SK-N-MC (cell line): Measurements from ENCODE around the gene CD46.

Source experiments
- DNase-seq: peaks from one replicate; pipeline ENCODE4 v3.0.0-alpha.2; 2011; ENCODE audit warnings: low read depth, low spot score
- H3K27ac ChIP-seq: fragments of 200-600 bp; sonication (generic); 2 replicates; pipeline ENCODE4 v1.5.1; 2016; ENCODE audit warnings: mixed run types
- H3K36me3 ChIP-seq: fragments of 200-600 bp; sonication (generic); 2 replicates; pipeline ENCODE4 v1.6.1; 2017; ENCODE audit warnings: antibody characterized with exemption, low read length, mixed read lengths; ENCODE audit not compliant: insufficient read depth
- H3K4me3 ChIP-seq: fragments of 200-600 bp; sonication (generic); 2 replicates; pipeline ENCODE4 v1.5.1; 2016
- H3K9ac ChIP-seq: fragments of 200-600 bp; sonication (generic); 2 replicates; pipeline ENCODE4 v1.8.0; 2017; ENCODE audit warnings: mixed run types, mixed read lengths; ENCODE audit not compliant: insufficient read length
- H3K9me3 ChIP-seq: fragments of 200-600 bp; sonication (generic); 2 replicates; pipeline ENCODE4 v1.6.1; 2017; ENCODE audit warnings: low read depth, mild to moderate bottlenecking, antibody characterized with exemption, low read length, moderate library complexity, mixed read lengths
- EZH2 ChIP-seq: fragments of 200-600 bp; sonication (generic); IDR thresholded peaks from one replicate; pipeline ENCODE4 v1.6.1; 2017; ENCODE audit warnings: antibody characterized with exemption
- FOXP2 ChIP-seq: optimal IDR thresholded peaks from 2 replicates; pipeline ENCODE3; 2011; ENCODE audit warnings: mild to moderate bottlenecking, moderate library complexity; ENCODE audit not compliant: insufficient read depth; ENCODE audit errors: extremely low read length, control extremely low read depth
- POLR2AphosphoS5 ChIP-seq: IDR thresholded peaks from 2 replicates; pipeline ENCODE4 v1.6.1; 2012; ENCODE audit warnings: mild to moderate bottlenecking, low read depth, low read length, borderline replicate concordance

The CD46 gene

GRCh38 chr1:207822602-207823451, 71.0 kb downstream of the CD46 start:
- Histone ChIP-seq H3K9me3 (no peaks in the 10 kb centered on the region), H3K9ac (no peak overlapping the region), H3K4me3 (no peak overlapping the region), H3K27ac (no peak overlapping the region), H3K36me3 (no peaks in the 10 kb centered on the region)
- DNase-seq = no peak
- TF ChIP-seq POLR2AphosphoS5 = no peak
- TF ChIP-seq FOXP2 = no peak
- no peak for TF ChIP-seq EZH2

GRCh38 chr1:207823531-207823879, 71.7 kb downstream of the CD46 start:
- H3K36me3 ChIP-seq = no peaks in the 10 kb centered on the region
- TF ChIP-seq FOXP2 (no peak), POLR2AphosphoS5 (no peak), EZH2 (no peak)
- H3K9me3 ChIP-seq = no peaks in the 10 kb centered on the region
- no peak overlapping the region for H3K4me3 ChIP-seq
- no peak for DNase-seq
- H3K9ac ChIP-seq = no peak overlapping the region
- H3K27ac ChIP-seq = no peak overlapping the region

GRCh38 chr1:207823880-207824566, 72.2 kb downstream of the CD46 start:
- Histone ChIP-seq H3K36me3 (no peaks in the 10 kb centered on the region), H3K27ac (no peak overlapping the region), H3K9ac (no peak overlapping the region), H3K9me3 (no peaks in the 10 kb centered on the region), H3K4me3 (no peak overlapping the region)
- TF ChIP-seq FOXP2 (no peak), EZH2 (no peak), POLR2AphosphoS5 (no peak)
- no peak for DNase-seq

GRCh38 chr1:207824691-207825408, 73.0 kb downstream of the CD46 start:
- no peak overlapping the region for H3K4me3 ChIP-seq
- H3K27ac ChIP-seq = no peak overlapping the region
- H3K9ac ChIP-seq = no peak overlapping the region
- no peak for DNase-seq
- no peaks in the 10 kb centered on the region for H3K36me3 ChIP-seq
- TF ChIP-seq FOXP2 (no peak), EZH2 (no peak), POLR2AphosphoS5 (no peak)
- H3K9me3 ChIP-seq = no peaks in the 10 kb centered on the region

GRCh38 chr1:207825409-207825695, 73.5 kb downstream of the CD46 start:
- H3K9ac ChIP-seq = no peak overlapping the region

GRCh38 chr1:207825719-207826556, 74.1 kb downstream of the CD46 start:
- no peak for TF ChIP-seq POLR2AphosphoS5
- no peak for TF ChIP-seq EZH2
- TF ChIP-seq FOXP2 = no peak
- Histone ChIP-seq H3K4me3 (no peak overlapping the region), H3K9ac (no peak overlapping the region), H3K27ac (no peak overlapping the region), H3K36me3 (no peaks in the 10 kb centered on the region), H3K9me3 (no peaks in the 10 kb centered on the region)
- DNase-seq = no peak

More at GRCh38 chr1:207825409-207825695, 73.5 kb downstream of the CD46 start:
- TF ChIP-seq POLR2AphosphoS5 (no peak), FOXP2 (no peak), EZH2 (no peak)
- no peaks in the 10 kb centered on the region for H3K36me3 ChIP-seq
- no peak for DNase-seq
- no peak overlapping the region for H3K27ac ChIP-seq
- no peak overlapping the region for H3K4me3 ChIP-seq
- no peaks in the 10 kb centered on the region for H3K9me3 ChIP-seq

- H3K9ac ChIP-seq = no peak overlapping the region
- no peak for DNase-seq
- no peak overlapping the region for H3K27ac ChIP-seq
- H3K4me3 ChIP-seq = no peak overlapping the region
- H3K36me3 ChIP-seq = no peaks in the 10 kb centered on the region
- no peaks in the 10 kb centered on the region for H3K9me3 ChIP-seq
- TF ChIP-seq FOXP2 = no peak
- no peak for TF ChIP-seq EZH2
- TF ChIP-seq POLR2AphosphoS5 = no peak
Measured at GRCh38 chr1:207826557-207827487, 75.0 kb downstream of the CD46 start.
